Mesenchymal stem cell (in vitro differentiated cells and primary cell): ENCODE measurements around the gene TNS1.

Experiments used
- DNase-seq: peaks from one replicate; pipeline ENCODE4 v3.0.0-alpha.2; 2013
- H2AFZ ChIP-seq: one replicate; pipeline ENCODE4 v1.6.1; 2013; ENCODE audit warnings: low read depth, mild to moderate bottlenecking, control low read depth, inconsistent platforms, low read length, moderate library complexity
- H2AK5ac ChIP-seq: 2 replicates; pipeline ENCODE4 v1.6.1; 2013; ENCODE audit warnings: low read length, moderate library complexity, mild to moderate bottlenecking, inconsistent platforms; ENCODE audit not compliant: severe bottlenecking
- H2BK120ac ChIP-seq: one replicate; pipeline ENCODE4 v1.6.1; 2013; ENCODE audit warnings: low read depth, mild to moderate bottlenecking, inconsistent platforms, low read length, moderate library complexity
- H2BK12ac ChIP-seq, 2 experiments: one replicate each; pipeline ENCODE4 v1.6.1; 2013; ENCODE audit warnings: inconsistent platforms in 2 of 2, low read length in 2 of 2, mild to moderate bottlenecking in 2 of 2, moderate library complexity in 2 of 2, control low read depth in 1 of 2
- H2BK15ac ChIP-seq: one replicate; pipeline ENCODE4 v1.6.1; 2013; ENCODE audit warnings: mild to moderate bottlenecking, low read depth, inconsistent platforms; ENCODE audit not compliant: poor library complexity, severe bottlenecking
- H2BK5ac ChIP-seq: 2 replicates; pipeline ENCODE4 v1.6.1; 2013; ENCODE audit warnings: low read depth, mild to moderate bottlenecking, low read length, control low read depth, inconsistent platforms; ENCODE audit not compliant: poor library complexity, severe bottlenecking
- H3K14ac ChIP-seq, 2 experiments: one replicate each; pipeline ENCODE4 v1.6.1; 2013; ENCODE audit warnings: inconsistent platforms in 2 of 2, low read length in 2 of 2, control low read depth in 1 of 2, mild to moderate bottlenecking in 1 of 2, moderate library complexity in 1 of 2
- H3K18ac ChIP-seq, 2 experiments: one replicate each; pipeline ENCODE4 v1.6.1; 2013; ENCODE audit warnings: inconsistent platforms in 2 of 2, low read length in 2 of 2, control low read depth in 1 of 2, low read depth in 1 of 2, mild to moderate bottlenecking in 1 of 2
- H3K23ac ChIP-seq, 2 experiments: one replicate each; pipeline ENCODE4 v1.6.1; 2013; ENCODE audit warnings: inconsistent platforms in 2 of 2, low read length in 2 of 2, mild to moderate bottlenecking in 2 of 2, moderate library complexity in 2 of 2, control low read depth in 1 of 2
- H3K27ac ChIP-seq: 2 replicates; pipeline ENCODE4 v1.5.1; 2013; ENCODE audit warnings: mild to moderate bottlenecking, moderate library complexity, low read length, control low read depth, inconsistent platforms; ENCODE audit not compliant: poor library complexity, severe bottlenecking
- H3K27me3 ChIP-seq, 2 experiments: 2 replicates each; pipeline versions ENCODE4 v1.6.1 to v1.7.0; 2013; ENCODE audit warnings: low read length in 2 of 2, mild to moderate bottlenecking in 2 of 2, moderate library complexity in 2 of 2, control low read depth in 1 of 2, inconsistent platforms in 1 of 2; ENCODE audit not compliant: control insufficient read depth in 1 of 2, insufficient read depth in 1 of 2
- H3K36me3 ChIP-seq, 2 experiments: 2 replicates each; pipeline versions ENCODE4 v1.6.1 to v1.7.0; 2013; ENCODE audit warnings: low read length in 2 of 2, control low read depth in 1 of 2, inconsistent platforms in 1 of 2, low read depth in 1 of 2, mild to moderate bottlenecking in 1 of 2; ENCODE audit not compliant: insufficient read depth in 2 of 2, control insufficient read depth in 1 of 2
- H3K4ac ChIP-seq, 2 experiments: one replicate each; pipeline ENCODE4 v1.6.1; 2013; ENCODE audit warnings: inconsistent platforms in 2 of 2, low read length in 2 of 2, mild to moderate bottlenecking in 2 of 2, moderate library complexity in 2 of 2, control low read depth in 1 of 2, low read depth in 1 of 2
- H3K4me1 ChIP-seq: 2 replicates; pipeline ENCODE4 v1.6.1; 2013; ENCODE audit warnings: low read depth, low read length, control low read depth; ENCODE audit not compliant: control insufficient read depth, insufficient read depth
- H3K4me2 ChIP-seq: 2 replicates; pipeline ENCODE4 v1.6.1; 2013; ENCODE audit warnings: low read length, mild to moderate bottlenecking, inconsistent platforms; ENCODE audit not compliant: poor library complexity, severe bottlenecking
- H3K4me3 ChIP-seq, 2 experiments: 2 replicates each; pipeline versions ENCODE4 v1.5.1 to v1.7.0; 2013; ENCODE audit warnings: low read length in 2 of 2, mild to moderate bottlenecking in 2 of 2, control low read depth in 1 of 2, low read depth in 1 of 2; ENCODE audit not compliant: insufficient read depth in 1 of 2
- H3K79me1 ChIP-seq: replicated peaks from 2 replicates; pipeline ENCODE4 v1.6.1; 2013; ENCODE audit warnings: mild to moderate bottlenecking, control low read depth, low read length, inconsistent platforms; ENCODE audit not compliant: poor library complexity, severe bottlenecking
- H3K9ac ChIP-seq: 2 replicates; pipeline ENCODE4 v1.7.0; 2013; ENCODE audit warnings: mild to moderate bottlenecking, low read length, moderate library complexity
- H3K9me3 ChIP-seq: 2 replicates; pipeline ENCODE4 v1.7.0; 2013; ENCODE audit warnings: mild to moderate bottlenecking, low read length; ENCODE audit not compliant: control insufficient read depth
- H4K8ac ChIP-seq: one replicate; pipeline ENCODE4 v1.6.1; 2013; ENCODE audit warnings: inconsistent platforms, mild to moderate bottlenecking, low read length, moderate library complexity
- H4K91ac ChIP-seq: one replicate; pipeline ENCODE4 v1.6.1; 2013; ENCODE audit warnings: mild to moderate bottlenecking, low read length, inconsistent platforms
- WGBS: methylation state at CpG from one replicate; pipeline ENCODE4 v1.1.7; 2013; ENCODE audit warnings: mixed read lengths; 5-methylcytosine and 5-hydroxymethylcytosine counted together

TNS1 gene

GRCh38 chr2:218000136-218000535 is 2.7 kb downstream of the TNS1 start:
- Histone ChIP-seq H3K79me1 (no peaks in the 10 kb centered on the region), H4K91ac (no peak overlapping the region), H3K23ac (no peak overlapping the region), H3K9me3 (no peaks in the 10 kb centered on the region), H3K27ac (no peak overlapping the region), H3K4me3 (peak overlapping the region in 1 of 2 experiments; percentile 94), H2AFZ (no peak overlapping the region), H2BK12ac (no peak overlapping the region), H3K4me1 (peaks cover 29% of the 10 kb centered on the region), H2BK5ac (no peak overlapping the region), H3K14ac (no peak overlapping the region), H3K4ac (no peak overlapping the region), H2AK5ac (no peak overlapping the region), H3K4me2 (no peak overlapping the region), H3K27me3 (peaks cover 0 to 3% of the 10 kb centered on the region in 2 experiments), H2BK120ac (no peak overlapping the region), H3K36me3 (peaks cover 0 to 13% of the 10 kb centered on the region in 2 experiments), H3K9ac (peak overlapping the region; percentile 91), H3K18ac (no peak overlapping the region), H4K8ac (no peak overlapping the region), H2BK15ac (no peak overlapping the region)
- DNase-seq: peak; percentile 71

- no peak overlapping the region for H2BK5ac ChIP-seq
- peaks cover 0 to 13% of the 10 kb centered on the region in 2 experiments for H3K36me3 ChIP-seq
- no peak overlapping the region for H3K23ac ChIP-seq
- H3K4ac ChIP-seq: no peak overlapping the region
- peak overlapping the region; percentile 91 for H3K9ac ChIP-seq
- H2BK120ac ChIP-seq: no peak overlapping the region
- no peak overlapping the region for H2BK12ac ChIP-seq
- H3K14ac ChIP-seq: no peak overlapping the region
- H3K4me3 ChIP-seq: peak overlapping the region in 1 of 2 experiments; percentile 94
- no peaks in the 10 kb centered on the region for H3K9me3 ChIP-seq
- H4K8ac ChIP-seq: no peak overlapping the region
- no peak overlapping the region for H2BK15ac ChIP-seq
- no peak overlapping the region for H3K27ac ChIP-seq
- no peak overlapping the region for H2AK5ac ChIP-seq
- peaks cover 34% of the 10 kb centered on the region for H3K4me1 ChIP-seq
- no peak overlapping the region for H3K18ac ChIP-seq
- H3K79me1 ChIP-seq: no peaks in the 10 kb centered on the region
- H3K27me3 ChIP-seq: no peaks in the 10 kb centered on the region
- H4K91ac ChIP-seq: no peak overlapping the region
- no peak overlapping the region for H3K4me2 ChIP-seq
- no peak for DNase-seq
- 64% methylated on average over 4 of the region's 4 CpGs for WGBS
- H2AFZ ChIP-seq: no peak overlapping the region
Observed at GRCh38 chr2:217999595-217999959, 3.2 kb downstream of the TNS1 start.

DNA sequence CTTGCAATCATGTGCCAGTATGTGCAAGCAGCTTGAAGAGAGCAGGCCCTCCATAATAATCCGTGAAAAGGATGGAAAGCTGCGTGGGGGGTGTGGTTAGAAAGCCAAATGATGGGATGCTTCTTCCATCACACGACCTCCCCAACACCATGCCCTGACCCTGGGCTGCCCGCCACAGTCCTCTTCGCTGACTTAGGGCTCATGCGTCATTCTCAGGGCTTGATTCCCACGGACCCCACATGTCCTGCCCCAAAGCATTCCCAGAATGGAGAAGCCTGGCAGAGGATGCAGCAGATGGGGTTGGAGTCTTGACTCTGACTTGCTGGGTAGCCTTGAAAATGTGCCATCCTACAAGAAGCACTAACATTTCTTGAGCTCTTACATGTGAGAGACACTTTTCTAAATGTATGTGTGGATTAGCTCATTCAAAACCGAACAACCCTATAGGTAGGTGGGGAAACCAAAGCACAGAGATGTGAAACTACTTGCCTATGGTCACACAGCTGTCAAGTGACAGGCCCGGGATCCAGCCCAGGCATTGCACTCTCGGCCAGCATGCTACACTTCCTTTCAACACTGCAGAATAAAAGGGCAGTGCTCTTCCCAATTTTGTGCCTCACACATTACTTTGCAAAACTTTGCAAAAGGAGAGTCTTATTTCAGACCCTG is 3.7 kb downstream of the TNS1 start:
- no peak overlapping the region for H3K23ac ChIP-seq
- H3K4me2 ChIP-seq: no peak overlapping the region
- H4K8ac ChIP-seq: no peak overlapping the region
- H4K91ac ChIP-seq: no peak overlapping the region
- no peak overlapping the region for H2BK5ac ChIP-seq
- no peak overlapping the region for H2BK12ac ChIP-seq
- WGBS: 87% methylated on average over 10 of the region's 10 CpGs
- H2BK120ac ChIP-seq: no peak overlapping the region
- no peak for DNase-seq
- peaks cover 39% of the 10 kb centered on the region for H3K4me1 ChIP-seq
- H3K4ac ChIP-seq: no peak overlapping the region
- no peak overlapping the region for H2BK15ac ChIP-seq
- no peaks in the 10 kb centered on the region for H3K79me1 ChIP-seq
- H2AK5ac ChIP-seq: no peak overlapping the region
- peak overlapping the region in 1 of 2 experiments; percentile 94 for H3K4me3 ChIP-seq
- no peaks in the 10 kb centered on the region for H3K9me3 ChIP-seq
- H3K9ac ChIP-seq: peak overlapping the region; percentile 91
- H3K27me3 ChIP-seq: no peaks in the 10 kb centered on the region
- no peak overlapping the region for H3K14ac ChIP-seq
- H3K18ac ChIP-seq: no peak overlapping the region
- H3K27ac ChIP-seq: no peak overlapping the region
- no peak overlapping the region for H2AFZ ChIP-seq
- peaks cover 0 to 13% of the 10 kb centered on the region in 2 experiments for H3K36me3 ChIP-seq

- H3K14ac ChIP-seq: no peak overlapping the region
- H2BK120ac ChIP-seq: no peak overlapping the region
- H3K9ac ChIP-seq: peak overlapping the region; percentile 84
- H4K91ac ChIP-seq: no peak overlapping the region
- H3K4me2 ChIP-seq: no peak overlapping the region
- no peaks in the 10 kb centered on the region for H3K9me3 ChIP-seq
- 97% methylated on average over 11 of the region's 11 CpGs for whole genome bisulfite sequencing
- no peak overlapping the region for H3K4ac ChIP-seq
- no peak overlapping the region for H3K27ac ChIP-seq
- no peak overlapping the region for H2AFZ ChIP-seq
- H3K18ac ChIP-seq: no peak overlapping the region
- no peaks in the 10 kb centered on the region for H3K27me3 ChIP-seq
- no peak overlapping the region for H2BK12ac ChIP-seq
- DNase-seq: no peak
- peaks cover 32% of the 10 kb centered on the region for H3K4me1 ChIP-seq
- peaks cover 0 to 17% of the 10 kb centered on the region in 2 experiments for H3K36me3 ChIP-seq
- H3K4me3 ChIP-seq: peak overlapping the region in 1 of 2 experiments; percentile 71
- H4K8ac ChIP-seq: no peak overlapping the region
- no peak overlapping the region for H2BK15ac ChIP-seq
- no peak overlapping the region for H2BK5ac ChIP-seq
- H2AK5ac ChIP-seq: no peak overlapping the region
- H3K23ac ChIP-seq: no peak overlapping the region
- no peaks in the 10 kb centered on the region for H3K79me1 ChIP-seq
Observed at GRCh38 chr2:217997510-217997909, 5.3 kb downstream of the TNS1 start.
